IMR-90 (cell line): ENCODE data around the gene MMP27. TPM values are rescaled to one million over a fixed set of nuclear protein-coding genes. Genes with fewer than 3 reads are reported as not detected.
A peak's percentile ranks its signal among the peaks of the same experiment; 100 is the strongest.

ENCODE experiments used
- ATAC-seq: fragments of 200-7000 bp; cut with Tn5 transposase; 2 replicates; pipeline ENCODE4 v1.9.1; 2020; ENCODE audit warnings: low read depth, mild to moderate bottlenecking, moderate library complexity
- BruUV-seq: library from RNA; stranded (reverse); fragments of 400-500 nt; replicated peaks from 2 replicates; lab custom pipeline; 2021; lab: Mats Ljungman, UMichigan
- CTCF ChIA-PET: fragments of 300-600 bp; formaldehyde crosslinking; extraction: SDS; loops from one replicate; lab custom pipeline; 2021; ENCODE audit warnings: antibody characterized with exemption; lab: Yijun Ruan, JAX
- POLR2A ChIA-PET: fragments of 300-600 bp; sonication (Branson Sonifier 250); formaldehyde crosslinking; loops from one replicate; lab custom pipeline; 2022; ENCODE audit warnings: antibody characterized with exemption; ENCODE audit not compliant: unreplicated experiment; lab: Charles Lee
- DNase-seq: peaks from one replicate; pipeline ENCODE4 v3.0.0; 2013
- H2AFZ ChIP-seq: replicated peaks from 2 replicates; pipeline ENCODE3; 2013; ENCODE audit warnings: low read length, mild to moderate bottlenecking; ENCODE audit not compliant: poor library complexity
- H2AK5ac ChIP-seq: 2 replicates; pipeline ENCODE4 v1.6.1; 2013; ENCODE audit warnings: low read depth, low read length, inconsistent platforms
- H2AK9ac ChIP-seq: replicated peaks from 2 replicates; pipeline ENCODE3; 2013; ENCODE audit warnings: mild to moderate bottlenecking, low read depth, low read length, moderate library complexity; ENCODE audit not compliant: poor library complexity
- H2BK120ac ChIP-seq: 2 replicates; pipeline ENCODE4 v1.6.1; 2013; ENCODE audit warnings: low read depth, low read length, inconsistent platforms
- H2BK15ac ChIP-seq: 3 replicates; pipeline ENCODE4 v1.6.1; 2013; ENCODE audit warnings: low read depth, low read length, inconsistent platforms
- H2BK20ac ChIP-seq: 2 replicates; pipeline ENCODE4 v1.6.1; 2013; ENCODE audit warnings: low read depth, mild to moderate bottlenecking, inconsistent platforms, low read length, moderate library complexity
- H2BK5ac ChIP-seq: 2 replicates; pipeline ENCODE4 v1.6.1; 2013; ENCODE audit warnings: mild to moderate bottlenecking, low read depth, low read length, inconsistent platforms; ENCODE audit not compliant: poor library complexity, severe bottlenecking
- H3K14ac ChIP-seq: replicated peaks from 2 replicates; pipeline ENCODE4 v1.6.1; 2013; ENCODE audit warnings: low read depth, low read length, inconsistent platforms
- H3K18ac ChIP-seq: 2 replicates; pipeline ENCODE4 v1.6.1; 2013; ENCODE audit warnings: low read depth, low read length, control low read depth
- H3K23ac ChIP-seq: 2 replicates; pipeline ENCODE4 v1.6.1; 2013; ENCODE audit warnings: low read depth, low read length, inconsistent platforms
- H3K27ac ChIP-seq: 2 replicates; pipeline ENCODE4 v1.5.1; 2013; ENCODE audit warnings: mild to moderate bottlenecking, control low read depth, low read length; ENCODE audit not compliant: insufficient read depth
- H3K27me3 ChIP-seq: 2 replicates; pipeline ENCODE4 v1.6.1; 2013; ENCODE audit warnings: low read length; ENCODE audit not compliant: control insufficient read depth, insufficient read depth
- H3K36me3 ChIP-seq: 2 replicates; pipeline ENCODE4 v1.6.1; 2013; ENCODE audit warnings: low read length, mixed read lengths; ENCODE audit not compliant: control insufficient read depth, insufficient read depth
- H3K4ac ChIP-seq: 2 replicates; pipeline ENCODE4 v1.6.1; 2013; ENCODE audit warnings: low read depth, low read length, inconsistent platforms
- H3K4me1 ChIP-seq: 2 replicates; pipeline ENCODE4 v1.6.1; 2013; ENCODE audit warnings: low read length, mixed read lengths; ENCODE audit not compliant: control insufficient read depth, insufficient read depth
- H3K4me2 ChIP-seq: 2 replicates; pipeline ENCODE4 v1.6.1; 2013; ENCODE audit warnings: low read depth, mild to moderate bottlenecking, control low read depth, low read length, moderate library complexity
- H3K4me3 ChIP-seq: 2 replicates; pipeline ENCODE4 v1.5.1; 2013; ENCODE audit warnings: low read depth, mild to moderate bottlenecking, control low read depth, low read length, moderate library complexity; ENCODE audit not compliant: insufficient read depth
- H3K56ac ChIP-seq: 2 replicates; pipeline ENCODE4 v1.6.1; 2013; ENCODE audit warnings: low read length, inconsistent platforms; ENCODE audit not compliant: insufficient read depth; ENCODE audit errors: extremely low read depth
- H3K79me1 ChIP-seq, 2 experiments: 2 replicates each; pipeline ENCODE4 v1.6.1; 2013; ENCODE audit warnings: low read length in 2 of 2, inconsistent platforms in 1 of 2, low read depth in 1 of 2
- H3K9ac ChIP-seq: 2 replicates; pipeline ENCODE4 v1.6.1; 2013; ENCODE audit warnings: low read depth, low read length, control low read depth
- H3K9me1 ChIP-seq: 2 replicates; pipeline ENCODE4 v1.6.1; 2013; ENCODE audit warnings: low read length, inconsistent platforms; ENCODE audit not compliant: insufficient read depth
- H3K9me3 ChIP-seq: 2 replicates; pipeline ENCODE4 v1.6.1; 2013; ENCODE audit warnings: low read length; ENCODE audit not compliant: control insufficient read depth, insufficient read depth
- H4K20me1 ChIP-seq: 2 replicates; pipeline ENCODE4 v1.6.1; 2013; ENCODE audit warnings: low read length, inconsistent platforms; ENCODE audit not compliant: insufficient read depth
- H4K5ac ChIP-seq: 2 replicates; pipeline ENCODE4 v1.6.1; 2013; ENCODE audit warnings: mild to moderate bottlenecking, low read depth, low read length, control low read depth
- H4K8ac ChIP-seq, 2 experiments: 2 replicates each; pipeline ENCODE4 v1.6.1; 2013; ENCODE audit warnings: low read depth in 2 of 2, low read length in 2 of 2, control low read depth in 1 of 2, inconsistent platforms in 1 of 2
- H4K91ac ChIP-seq: 2 replicates; pipeline ENCODE4 v1.6.1; 2013; ENCODE audit warnings: low read depth, low read length, inconsistent platforms; ENCODE audit not compliant: insufficient read depth
- BHLHE40 ChIP-seq: fragments of 150-350 bp; IDR thresholded peaks from 2 replicates; pipeline ENCODE4 v1.6.1; 2016; ENCODE audit warnings: mild to moderate bottlenecking, low read depth, low read length
- CEBPB ChIP-seq: IDR thresholded peaks from 2 replicates; pipeline ENCODE4 v1.6.1; 2012; ENCODE audit warnings: low read depth, low read length, improper control_type of control experiment
- MAZ ChIP-seq: IDR thresholded peaks from 2 replicates; pipeline ENCODE4 v1.6.1; 2012; ENCODE audit warnings: low read depth, mild to moderate bottlenecking, low read length, improper control_type of control experiment, moderate library complexity, borderline replicate concordance
- MXI1 ChIP-seq: IDR thresholded peaks from 2 replicates; pipeline ENCODE4 v1.6.1; 2012; ENCODE audit warnings: low read depth, mild to moderate bottlenecking, low read length, moderate library complexity, borderline replicate concordance
- POLR2A ChIP-seq: IDR thresholded peaks from 2 replicates; pipeline ENCODE4 v1.6.1; 2012; ENCODE audit warnings: mild to moderate bottlenecking, low read depth, low read length
- RAD21 ChIP-seq: IDR thresholded peaks from 2 replicates; pipeline ENCODE4 v1.6.1; 2012; ENCODE audit warnings: low read length, improper control_type of control experiment
- RCOR1 ChIP-seq: IDR thresholded peaks from 2 replicates; pipeline ENCODE4 v1.6.1; 2012; ENCODE audit warnings: mild to moderate bottlenecking, low read length, improper control_type of control experiment; ENCODE audit not compliant: insufficient replicate concordance
- SMC3 ChIP-seq: fragments of 150-350 bp; IDR thresholded peaks from 2 replicates; pipeline ENCODE4 v1.6.1; 2016; ENCODE audit warnings: low read depth, mild to moderate bottlenecking, antibody characterized with exemption, low read length, moderate library complexity
- dilution Hi-C: fragments of 300-500 bp; cut with HindIII; formaldehyde crosslinking; loops from one replicate; pipeline ENCODE4 v1.14.3; 2018; ENCODE audit warnings: low sequenced_read_pairs; ENCODE audit not compliant: unreplicated experiment
- in situ Hi-C: fragments of 300-500 bp; cut with MboI; formaldehyde crosslinking; loops from 3 replicates; pipeline ENCODE4 v1.14.3; 2019; ENCODE audit warnings: low sequenced_read_pairs, inconsistent platforms, mixed read lengths
- intact Hi-C: fragments of 100-400 bp; cut with micrococcal nuclease; formaldehyde crosslinking; loops from 2 replicates; pipeline ENCODE4 v1.10.0; 2022
- polyA plus RNA-seq, 3 experiments: library from polyadenylated mRNA; depleted of rRNA; stranded (reverse); fragments of >200 nt; gene quantifications; 2 replicates each; pipeline ENCODE4 v1.2.3, GENCODE V29; 2012; ENCODE audit warnings: low replicate concordance in 1 of 3
- total RNA-seq: library from RNA; depleted of rRNA; stranded (reverse); fragments of >200 nt; gene quantifications from 2 replicates; pipeline ENCODE4 v1.2.3, GENCODE V29; 2012
- TF ChIP-seq, protein P1 (sequence below): fragments of 150-350 bp; IDR thresholded peaks from 2 replicates; pipeline ENCODE4 v1.6.1; 2016; ENCODE audit warnings: low read depth, mild to moderate bottlenecking, low read length, moderate library complexity, borderline replicate concordance
- TF ChIP-seq, protein P2 (sequence below): fragments of 150-350 bp; IDR thresholded peaks from 2 replicates; pipeline ENCODE4 v1.6.1; 2017; ENCODE audit warnings: mild to moderate bottlenecking, antibody characterized with exemption, low read length, low read depth
- TF ChIP-seq, protein P3 (sequence below): conservative IDR thresholded peaks from 2 replicates; pipeline ENCODE4 v1.5.1; 2012; ENCODE audit warnings: mild to moderate bottlenecking, low read depth, low read length, improper control_type of control experiment

Gene MMP27
- total and polyA plus RNA-seq, 2 of the 4 experiments (the other 2 are of a cell fraction) = not detected

DNA sequence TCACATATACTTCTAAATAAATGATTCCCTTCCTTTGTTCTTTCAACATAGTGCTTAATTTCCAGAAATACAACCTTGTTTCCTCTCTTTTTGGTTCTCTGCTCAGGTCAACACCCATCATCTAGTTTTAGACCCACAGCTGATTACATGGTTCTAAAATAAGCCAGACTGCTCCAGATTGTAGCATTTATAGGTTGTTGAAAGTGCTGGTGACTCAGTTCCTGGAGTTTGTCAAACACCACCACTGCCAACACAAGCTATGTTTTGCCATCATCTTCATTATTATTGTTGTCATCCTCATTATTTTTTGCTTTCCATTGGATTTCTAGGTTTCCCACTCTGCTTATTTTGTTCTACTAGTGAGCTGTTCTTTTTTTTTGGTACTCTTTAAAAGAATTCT, 58.1 kb downstream of the MMP27 start:
- H4K5ac ChIP-seq = no peak overlapping the region
- CTCF ChIA-PET = no interaction called here
- H4K91ac ChIP-seq = no peak overlapping the region
- no peak for TF ChIP-seq RCOR1
- no peak for TF ChIP-seq MAZ
- no peak for TF ChIP-seq CEBPB
- no peak for TF ChIP-seq POLR2A
- TF ChIP-seq BHLHE40 = no peak
- TF ChIP-seq MXI1 = no peak
- TF ChIP-seq, protein P1, sequence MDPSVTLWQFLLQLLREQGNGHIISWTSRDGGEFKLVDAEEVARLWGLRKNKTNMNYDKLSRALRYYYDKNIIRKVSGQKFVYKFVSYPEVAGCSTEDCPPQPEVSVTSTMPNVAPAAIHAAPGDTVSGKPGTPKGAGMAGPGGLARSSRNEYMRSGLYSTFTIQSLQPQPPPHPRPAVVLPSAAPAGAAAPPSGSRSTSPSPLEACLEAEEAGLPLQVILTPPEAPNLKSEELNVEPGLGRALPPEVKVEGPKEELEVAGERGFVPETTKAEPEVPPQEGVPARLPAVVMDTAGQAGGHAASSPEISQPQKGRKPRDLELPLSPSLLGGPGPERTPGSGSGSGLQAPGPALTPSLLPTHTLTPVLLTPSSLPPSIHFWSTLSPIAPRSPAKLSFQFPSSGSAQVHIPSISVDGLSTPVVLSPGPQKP = no peak
- TF ChIP-seq SMC3 = no peak
- TF ChIP-seq, protein P2, sequence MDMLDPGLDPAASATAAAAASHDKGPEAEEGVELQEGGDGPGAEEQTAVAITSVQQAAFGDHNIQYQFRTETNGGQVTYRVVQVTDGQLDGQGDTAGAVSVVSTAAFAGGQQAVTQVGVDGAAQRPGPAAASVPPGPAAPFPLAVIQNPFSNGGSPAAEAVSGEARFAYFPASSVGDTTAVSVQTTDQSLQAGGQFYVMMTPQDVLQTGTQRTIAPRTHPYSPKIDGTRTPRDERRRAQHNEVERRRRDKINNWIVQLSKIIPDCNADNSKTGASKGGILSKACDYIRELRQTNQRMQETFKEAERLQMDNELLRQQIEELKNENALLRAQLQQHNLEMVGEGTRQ = no peak
- TF ChIP-seq RAD21 = no peak
- TF ChIP-seq, protein P3, sequence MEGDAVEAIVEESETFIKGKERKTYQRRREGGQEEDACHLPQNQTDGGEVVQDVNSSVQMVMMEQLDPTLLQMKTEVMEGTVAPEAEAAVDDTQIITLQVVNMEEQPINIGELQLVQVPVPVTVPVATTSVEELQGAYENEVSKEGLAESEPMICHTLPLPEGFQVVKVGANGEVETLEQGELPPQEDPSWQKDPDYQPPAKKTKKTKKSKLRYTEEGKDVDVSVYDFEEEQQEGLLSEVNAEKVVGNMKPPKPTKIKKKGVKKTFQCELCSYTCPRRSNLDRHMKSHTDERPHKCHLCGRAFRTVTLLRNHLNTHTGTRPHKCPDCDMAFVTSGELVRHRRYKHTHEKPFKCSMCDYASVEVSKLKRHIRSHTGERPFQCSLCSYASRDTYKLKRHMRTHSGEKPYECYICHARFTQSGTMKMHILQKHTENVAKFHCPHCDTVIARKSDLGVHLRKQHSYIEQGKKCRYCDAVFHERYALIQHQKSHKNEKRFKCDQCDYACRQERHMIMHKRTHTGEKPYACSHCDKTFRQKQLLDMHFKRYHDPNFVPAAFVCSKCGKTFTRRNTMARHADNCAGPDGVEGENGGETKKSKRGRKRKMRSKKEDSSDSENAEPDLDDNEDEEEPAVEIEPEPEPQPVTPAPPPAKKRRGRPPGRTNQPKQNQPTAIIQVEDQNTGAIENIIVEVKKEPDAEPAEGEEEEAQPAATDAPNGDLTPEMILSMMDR = no peak
- H3K56ac ChIP-seq = no peak overlapping the region
- no peak overlapping the region for H2BK15ac ChIP-seq
- no peak overlapping the region for H3K18ac ChIP-seq
- ATAC-seq (no peak), DNase-seq (peak; percentile 6)
- intact Hi-C loops (no loop called here), dilution Hi-C loops (no loop called here), in situ Hi-C loops (no loop called here)
- no peak overlapping the region for H3K14ac ChIP-seq
- H2BK20ac ChIP-seq = no peak overlapping the region
- H2BK5ac ChIP-seq = no peak overlapping the region
- no peak overlapping the region for H3K4me2 ChIP-seq
- H3K36me3 ChIP-seq = no peaks in the 10 kb centered on the region
- no peak overlapping the region for H2BK120ac ChIP-seq
- H3K27me3 ChIP-seq = no peaks in the 10 kb centered on the region
- H2AK9ac ChIP-seq = no peak overlapping the region
- no peak overlapping the region for H4K8ac ChIP-seq
- no peaks in the 10 kb centered on the region for H3K79me1 ChIP-seq
- no TSS peak for BruUV-seq
- H3K23ac ChIP-seq = no peak overlapping the region
- no peak overlapping the region for H3K4me3 ChIP-seq
- POLR2A ChIA-PET = no interaction called here
- no peak overlapping the region for H2AK5ac ChIP-seq
- no peak overlapping the region for H3K27ac ChIP-seq
- H3K4me1 ChIP-seq = no peaks in the 10 kb centered on the region
- H3K4ac ChIP-seq = no peak overlapping the region
- no peak overlapping the region for H2AFZ ChIP-seq
- H4K20me1 ChIP-seq = no peaks in the 10 kb centered on the region
- no peak overlapping the region for H3K9ac ChIP-seq
- no peaks in the 10 kb centered on the region for H3K9me1 ChIP-seq
- H3K9me3 ChIP-seq = no peaks in the 10 kb centered on the region
